ENCODE data around the gene TLE6.
"Not testable (repeated sequence)": the region's sequence is repeated elsewhere in the genome, so short reads cannot be mapped to it uniquely, and the experiment has no call there.

TLE6 gene

DNA sequence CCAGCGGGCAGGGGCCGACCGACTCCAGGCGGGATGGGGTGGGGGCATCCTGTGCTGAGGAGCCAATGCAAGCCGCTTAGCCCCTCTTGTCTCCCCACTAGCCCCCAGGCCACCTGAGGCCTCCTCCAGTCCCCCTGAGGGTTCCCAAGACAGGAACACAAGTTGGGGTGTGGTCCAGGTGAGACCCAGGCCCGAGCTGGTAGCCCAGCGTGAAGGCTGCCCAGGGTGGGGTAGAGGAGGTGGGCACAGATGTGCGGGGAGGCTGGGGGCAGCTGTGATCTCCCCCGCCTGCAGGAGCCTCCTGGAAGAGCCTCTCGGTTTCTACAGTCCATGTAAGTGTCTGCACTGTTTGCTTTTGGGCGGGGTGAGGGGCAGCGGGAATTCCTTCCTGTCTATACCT, 10.4 kb downstream of the TLE6 start:
- DNase-seq = no peak
- H3K9me3 ChIP-seq = no peaks in the 10 kb centered on the region
- H3K27me3 ChIP-seq = peaks cover 0 to 4% of the 10 kb centered on the region in 2 donors
- intact Hi-C loops (cut with DNase I; ENCODE audit: low total_unique reads) = no loop called here
- H3K27ac ChIP-seq = no peak overlapping the region
- TF ChIP-seq, protein P1, sequence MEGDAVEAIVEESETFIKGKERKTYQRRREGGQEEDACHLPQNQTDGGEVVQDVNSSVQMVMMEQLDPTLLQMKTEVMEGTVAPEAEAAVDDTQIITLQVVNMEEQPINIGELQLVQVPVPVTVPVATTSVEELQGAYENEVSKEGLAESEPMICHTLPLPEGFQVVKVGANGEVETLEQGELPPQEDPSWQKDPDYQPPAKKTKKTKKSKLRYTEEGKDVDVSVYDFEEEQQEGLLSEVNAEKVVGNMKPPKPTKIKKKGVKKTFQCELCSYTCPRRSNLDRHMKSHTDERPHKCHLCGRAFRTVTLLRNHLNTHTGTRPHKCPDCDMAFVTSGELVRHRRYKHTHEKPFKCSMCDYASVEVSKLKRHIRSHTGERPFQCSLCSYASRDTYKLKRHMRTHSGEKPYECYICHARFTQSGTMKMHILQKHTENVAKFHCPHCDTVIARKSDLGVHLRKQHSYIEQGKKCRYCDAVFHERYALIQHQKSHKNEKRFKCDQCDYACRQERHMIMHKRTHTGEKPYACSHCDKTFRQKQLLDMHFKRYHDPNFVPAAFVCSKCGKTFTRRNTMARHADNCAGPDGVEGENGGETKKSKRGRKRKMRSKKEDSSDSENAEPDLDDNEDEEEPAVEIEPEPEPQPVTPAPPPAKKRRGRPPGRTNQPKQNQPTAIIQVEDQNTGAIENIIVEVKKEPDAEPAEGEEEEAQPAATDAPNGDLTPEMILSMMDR (IDR thresholded peaks at IDR 0.05) = no peak
- H3K36me3 ChIP-seq = no peaks in the 10 kb centered on the region
- H3K4me3 ChIP-seq = no peak overlapping the region
- peaks cover 5 to 21% (median 18%) of the 10 kb centered on the region in 4 donors for H3K4me1 ChIP-seq

DNA sequence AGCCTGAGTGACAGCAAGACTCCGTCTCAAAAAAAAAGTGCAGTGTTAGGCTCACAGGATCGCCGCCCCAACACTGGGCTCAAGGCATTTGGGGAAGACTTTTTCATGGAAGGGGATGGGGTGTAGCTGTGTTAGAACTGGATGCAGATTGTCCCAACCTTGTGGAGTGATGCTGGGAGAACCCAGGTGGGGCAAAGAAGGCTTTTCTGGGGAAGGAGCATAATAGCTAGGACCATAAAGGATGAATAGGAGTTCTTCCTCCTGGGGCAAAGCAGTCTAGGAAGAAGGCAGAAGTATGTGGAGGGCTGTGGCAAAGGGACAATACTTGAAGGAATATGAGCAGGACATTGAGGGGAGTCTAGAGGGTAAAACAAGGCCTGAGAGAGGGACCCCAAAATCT, 11.2 kb downstream of the TLE6 start:
- no peaks in the 10 kb centered on the region for H3K9me3 ChIP-seq
- H3K4me1 ChIP-seq = peaks cover 0 to 14% (median 11%) of the 10 kb centered on the region in 4 donors
- no peak for DNase-seq
- no peak overlapping the region for H3K27ac ChIP-seq
- peaks cover 0 to 10% of the 10 kb centered on the region in 2 donors for H3K27me3 ChIP-seq
- H3K4me3 ChIP-seq = no peak overlapping the region
- intact Hi-C loops (cut with DNase I; ENCODE audit: low total_unique reads) = no loop called here
- TF ChIP-seq, protein P1 (IDR thresholded peaks at IDR 0.05) = no peak
- no peaks in the 10 kb centered on the region for H3K36me3 ChIP-seq

DNA sequence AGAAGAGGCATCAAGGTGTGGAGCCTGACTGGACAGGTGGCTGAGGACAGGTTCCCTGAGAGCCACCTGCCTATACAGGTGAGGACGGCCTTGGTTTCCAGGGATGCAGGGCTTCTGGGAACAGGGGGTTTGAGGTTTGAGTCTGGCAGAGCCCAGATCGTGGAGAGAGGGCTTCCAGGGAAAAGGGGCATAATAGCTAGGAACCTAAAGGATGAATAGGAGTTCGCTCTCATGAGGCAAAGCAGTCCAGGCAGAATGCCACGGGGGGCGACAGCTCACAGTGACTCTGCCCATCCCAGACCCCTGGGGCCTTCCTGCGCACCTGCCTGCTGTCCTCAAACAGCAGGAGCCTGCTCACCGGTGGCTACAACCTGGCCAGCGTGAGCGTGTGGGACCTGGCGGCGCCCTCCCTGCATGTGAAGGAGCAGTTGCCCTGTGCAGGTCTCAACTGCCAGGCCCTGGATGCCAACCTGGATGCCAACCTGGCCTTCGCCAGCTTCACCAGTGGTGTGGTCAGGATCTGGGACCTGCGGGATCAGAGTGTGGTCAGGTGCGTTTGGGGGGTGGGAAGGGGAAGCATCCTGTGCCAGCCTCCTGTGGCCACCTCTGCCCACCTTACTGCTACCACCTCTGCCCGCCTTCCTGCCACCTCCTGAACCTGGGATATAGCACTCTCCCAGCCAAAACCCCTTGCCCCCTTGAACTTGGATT, 12.0 kb downstream of the TLE6 start:
- H3K4me1 ChIP-seq = peaks cover 0 to 5% (median 3%) of the 10 kb centered on the region in 4 donors
- intact Hi-C loops (cut with DNase I; ENCODE audit: low total_unique reads) = no loop called here
- DNase-seq = no peak
- H3K27ac ChIP-seq = no peak overlapping the region
- no peaks in the 10 kb centered on the region for H3K36me3 ChIP-seq
- TF ChIP-seq, protein P1 (IDR thresholded peaks at IDR 0.05) = no peak
- H3K9me3 ChIP-seq = no peaks in the 10 kb centered on the region
- no peak overlapping the region for H3K4me3 ChIP-seq
- H3K27me3 ChIP-seq = peaks cover 0 to 13% of the 10 kb centered on the region in 2 donors

DNA sequence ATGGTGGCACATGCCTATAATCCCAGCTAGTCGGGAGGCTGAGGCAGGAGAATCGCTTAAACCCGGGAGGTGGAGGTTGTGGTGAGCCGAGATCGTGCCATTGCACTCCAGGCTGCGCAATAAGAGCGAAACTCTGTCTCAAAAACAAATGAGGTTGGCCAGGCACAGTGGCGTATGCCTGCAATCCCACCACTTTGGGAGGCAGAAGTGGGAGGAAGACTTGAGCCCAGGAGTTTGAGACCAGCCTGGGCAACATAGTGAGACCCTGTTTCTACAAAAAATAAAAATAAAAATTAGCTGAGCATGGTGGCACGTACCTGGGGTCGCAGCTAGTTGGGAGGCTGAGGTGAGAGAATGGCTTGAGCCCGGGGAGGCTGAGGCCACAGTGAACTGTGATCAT, 15.0 kb downstream of the TLE6 start:
- H3K36me3 ChIP-seq; DNase-seq; intact Hi-C loops (cut with DNase I; ENCODE audit: low total_unique reads); H3K9me3 ChIP-seq; H3K4me3 ChIP-seq; H3K27ac ChIP-seq; H3K4me1 ChIP-seq: not testable (repeated sequence)
- H3K27me3 ChIP-seq = peaks cover 0 to 19% of the 10 kb centered on the region in 2 donors

DNA sequence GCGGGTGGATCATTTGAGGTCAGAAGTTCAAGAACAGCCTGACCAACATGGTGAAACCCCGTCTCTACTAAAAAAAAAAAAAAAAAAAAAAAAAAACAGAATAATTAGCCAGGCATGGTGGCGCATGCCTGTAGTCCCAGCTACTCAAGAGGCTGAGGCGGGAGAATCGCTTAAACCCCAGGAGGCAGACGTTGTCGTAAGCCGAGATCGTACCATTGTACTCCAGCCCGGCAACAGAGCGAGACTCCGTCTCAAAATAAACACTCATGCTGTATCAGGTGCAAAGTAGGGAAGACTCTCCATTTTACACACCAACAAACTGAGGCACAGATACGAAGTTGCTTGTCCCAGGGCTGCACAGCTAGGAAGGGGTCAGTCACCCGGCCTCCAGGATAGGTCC, 15.6 kb downstream of the TLE6 start:
- intact Hi-C loops (cut with DNase I; ENCODE audit: low total_unique reads) = no loop called here
- Histone ChIP-seq H3K36me3 (peaks cover 0 to 5% (median 0%) of the 10 kb centered on the region in 3 donors), H3K27ac (no peak overlapping the region), H3K27me3 (peaks cover 0 to 19% of the 10 kb centered on the region in 2 donors), H3K9me3 (no peaks in the 10 kb centered on the region), H3K4me1 (no peaks in the 10 kb centered on the region), H3K4me3 (no peak overlapping the region)
- DNase-seq = no peak
- TF ChIP-seq, protein P1 (IDR thresholded peaks at IDR 0.05) = no peak

DNA sequence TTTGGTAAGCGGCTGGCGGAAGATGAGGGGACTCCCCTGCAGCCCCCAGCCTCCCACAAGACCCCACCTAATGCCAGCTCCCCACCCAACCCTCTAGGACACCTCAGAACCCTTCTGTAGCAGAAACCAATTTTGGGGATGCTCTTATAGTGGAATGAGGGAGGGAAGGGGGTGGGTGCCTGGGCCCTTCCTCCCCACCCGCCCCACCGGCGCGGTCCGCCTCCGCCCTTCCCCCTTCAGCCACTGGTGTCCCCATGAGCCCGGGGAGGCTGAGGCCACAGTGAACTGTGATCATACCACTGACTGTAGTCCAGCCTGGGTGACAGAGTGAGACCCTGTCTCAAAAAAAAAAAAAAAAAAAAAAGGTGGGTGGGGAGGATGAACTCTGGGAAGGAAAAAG, 16.2 kb downstream of the TLE6 start:
- Histone ChIP-seq H3K36me3 (peaks cover 0 to 8% (median 0%) of the 10 kb centered on the region in 3 donors), H3K4me3 (no peak overlapping the region), H3K27ac (no peak overlapping the region), H3K9me3 (no peaks in the 10 kb centered on the region), H3K4me1 (no peaks in the 10 kb centered on the region), H3K27me3 (peaks cover 0 to 19% of the 10 kb centered on the region in 2 donors)
- no peak for DNase-seq
- intact Hi-C loops (cut with DNase I; ENCODE audit: low total_unique reads) = no loop called here
- TF ChIP-seq, protein P1 (IDR thresholded peaks at IDR 0.05) = no peak
